IPS DF 4.7 (cell line): ENCODE results near the gene MDM1.

Experiments used
- DNase-seq: peaks from one replicate; pipeline ENCODE4 v3.0.0-alpha.2; 2013; ENCODE audit warnings: low spot score; ENCODE audit errors: extremely low read depth

The MDM1 gene

DNA sequence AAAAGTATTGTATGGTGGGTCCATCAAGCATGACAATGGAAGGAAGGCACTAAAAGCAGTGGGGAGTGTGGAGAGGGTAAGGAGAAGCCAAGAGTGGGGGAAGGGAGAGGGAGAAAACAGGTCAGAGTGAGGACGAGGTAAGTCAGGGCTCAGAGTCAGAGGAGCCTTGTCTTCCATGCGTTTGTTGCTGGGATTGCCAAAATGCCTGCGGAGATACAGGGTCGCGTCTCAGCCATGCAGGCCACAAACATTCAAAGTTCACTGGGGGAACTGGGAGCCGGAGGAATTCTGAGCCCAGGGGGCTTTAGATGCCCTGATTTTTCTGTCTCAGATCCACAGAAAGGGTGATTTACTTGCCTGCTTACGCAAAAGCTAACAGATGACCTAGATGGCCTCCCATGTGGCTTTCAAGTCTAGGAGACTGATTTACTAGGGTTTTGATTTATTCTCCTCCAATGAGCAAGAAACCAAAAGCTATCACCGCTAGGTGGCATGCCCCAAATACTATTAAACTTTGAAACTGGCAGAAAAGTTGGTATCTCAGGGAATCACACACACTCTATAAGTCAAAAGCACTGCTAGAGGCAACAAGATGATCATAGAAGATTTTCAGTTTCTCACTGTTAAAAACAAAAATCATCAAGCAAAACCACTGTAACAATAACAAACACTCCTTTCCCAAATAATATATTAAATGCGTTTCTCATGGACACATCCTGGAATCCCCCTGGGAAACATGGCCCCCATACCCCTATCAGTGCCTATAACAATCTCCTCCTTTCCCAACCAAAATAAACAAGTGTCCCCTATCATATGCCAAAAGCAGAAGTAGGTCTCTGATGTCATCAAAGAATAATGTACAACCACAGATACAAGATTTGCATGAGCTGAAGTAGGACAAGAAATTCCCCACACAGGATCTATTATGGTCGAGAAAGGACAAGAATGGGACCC is 26.6 kb upstream of the MDM1 start:
- peak; percentile 38 for DNase-seq

DNA sequence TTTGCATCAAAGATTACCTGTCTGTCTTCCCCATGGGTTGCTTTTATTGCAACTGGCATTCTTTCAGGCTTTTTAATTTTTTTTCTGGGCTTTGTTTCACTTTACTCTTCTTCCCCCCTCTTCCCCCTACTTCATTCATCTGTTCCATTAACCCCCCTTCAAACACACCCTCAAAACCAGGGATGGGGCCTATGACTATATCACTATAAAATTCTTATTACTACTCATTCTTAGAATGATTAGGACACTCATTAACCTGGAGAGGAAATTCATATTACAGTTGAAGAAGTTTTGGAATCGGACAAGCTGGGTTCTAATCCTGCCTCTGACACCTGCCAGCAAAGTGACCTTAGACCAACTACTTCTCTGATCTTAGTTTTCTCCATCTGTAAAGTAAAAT is 24.8 kb upstream of the MDM1 start:
- DNase-seq = no peak

DNA sequence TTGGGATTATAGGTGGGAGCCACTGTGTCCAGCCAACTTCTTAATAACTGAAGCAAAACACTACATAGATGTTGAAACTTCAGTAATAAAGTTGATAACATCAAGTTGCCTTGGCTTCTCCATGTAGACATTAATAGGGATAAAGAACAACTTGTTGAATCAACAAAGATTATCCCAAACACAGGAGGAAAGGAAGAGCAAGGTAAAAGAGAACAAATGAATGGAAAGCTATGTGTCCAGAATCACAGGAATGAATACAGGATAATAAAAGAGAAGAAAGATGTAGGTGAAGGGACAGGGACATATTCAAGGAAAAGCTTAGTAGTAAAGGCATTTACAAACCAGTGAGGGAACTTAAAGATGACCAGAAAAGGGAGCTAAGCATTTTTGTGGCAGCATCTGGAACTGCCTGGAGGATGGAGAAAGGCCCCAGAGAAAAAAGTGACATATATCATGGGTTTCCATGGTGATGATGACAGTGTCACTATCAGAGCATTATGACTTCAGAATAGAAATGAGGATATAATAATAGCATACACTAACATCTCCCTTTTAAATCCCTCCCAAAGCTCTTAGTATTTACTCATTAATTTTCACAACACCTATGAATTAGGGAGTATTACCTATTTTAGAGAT is 24.0 kb upstream of the MDM1 start:
- no peak for DNase-seq

DNA sequence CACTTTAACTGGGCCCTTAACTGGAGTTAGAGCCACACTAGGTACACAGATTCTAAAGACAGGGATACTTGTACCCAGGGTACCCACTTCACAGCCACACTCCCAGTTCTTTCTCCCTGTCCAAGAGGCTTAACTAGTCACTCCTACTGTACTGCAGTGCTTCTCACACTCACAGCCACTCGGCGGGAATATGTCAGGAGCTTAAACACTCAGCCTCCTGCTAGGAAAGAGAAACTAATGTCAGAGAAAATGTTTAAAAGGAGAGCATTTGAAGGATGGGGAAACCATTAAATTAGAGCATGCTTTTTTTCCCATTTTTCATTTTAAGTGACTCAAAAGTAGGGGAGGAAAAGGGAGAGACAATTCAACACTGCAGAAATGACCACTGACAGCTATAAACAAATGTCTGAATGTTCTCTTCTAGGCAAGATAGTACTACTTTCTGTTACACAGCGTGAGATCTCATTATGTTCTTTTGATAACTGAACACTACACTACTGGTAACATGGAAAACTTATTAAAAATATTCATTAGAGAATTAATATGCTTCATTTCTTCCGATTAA is 22.9 kb upstream of the MDM1 start:
- DNase-seq = no peak

DNA sequence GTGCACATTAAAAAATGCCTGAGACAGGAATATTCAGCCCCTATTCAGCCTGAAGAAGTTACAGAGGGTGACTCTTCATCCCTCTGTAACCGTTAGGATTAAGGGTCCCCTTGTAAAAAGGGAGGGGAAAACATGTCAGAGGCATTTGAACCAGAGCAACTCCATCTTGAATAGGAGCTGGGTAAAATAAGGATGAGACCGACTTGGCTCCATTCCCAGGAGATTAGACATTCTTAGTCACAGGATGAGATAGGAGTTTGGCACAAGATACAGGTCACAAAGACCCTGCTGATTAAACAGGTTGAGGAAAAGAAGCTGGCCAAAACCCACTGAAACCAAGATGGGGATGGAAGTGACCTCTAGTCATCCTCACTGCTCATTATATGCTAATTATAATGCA is 19.9 kb upstream of the MDM1 start:
- DNase-seq = no peak

DNA sequence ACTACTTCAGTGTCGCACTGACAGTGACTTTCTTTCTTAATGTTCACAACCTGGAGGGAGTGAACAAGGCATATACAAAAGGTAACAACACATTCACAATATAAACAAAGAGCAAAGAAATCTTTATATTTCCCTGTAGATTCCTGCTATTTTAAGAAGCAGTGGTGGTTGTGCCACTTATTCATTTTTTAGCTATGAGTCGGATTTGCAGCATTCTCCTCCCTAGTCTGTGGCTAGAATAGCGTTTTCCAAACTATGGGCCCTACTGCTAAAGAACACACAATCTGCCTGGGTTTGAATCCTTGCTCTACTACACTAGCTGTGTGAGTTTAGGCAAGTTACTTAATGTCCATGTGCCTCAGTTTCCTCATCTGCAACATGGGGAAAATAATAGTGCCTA is 18.6 kb upstream of the MDM1 start:
- DNase-seq = no peak

DNA sequence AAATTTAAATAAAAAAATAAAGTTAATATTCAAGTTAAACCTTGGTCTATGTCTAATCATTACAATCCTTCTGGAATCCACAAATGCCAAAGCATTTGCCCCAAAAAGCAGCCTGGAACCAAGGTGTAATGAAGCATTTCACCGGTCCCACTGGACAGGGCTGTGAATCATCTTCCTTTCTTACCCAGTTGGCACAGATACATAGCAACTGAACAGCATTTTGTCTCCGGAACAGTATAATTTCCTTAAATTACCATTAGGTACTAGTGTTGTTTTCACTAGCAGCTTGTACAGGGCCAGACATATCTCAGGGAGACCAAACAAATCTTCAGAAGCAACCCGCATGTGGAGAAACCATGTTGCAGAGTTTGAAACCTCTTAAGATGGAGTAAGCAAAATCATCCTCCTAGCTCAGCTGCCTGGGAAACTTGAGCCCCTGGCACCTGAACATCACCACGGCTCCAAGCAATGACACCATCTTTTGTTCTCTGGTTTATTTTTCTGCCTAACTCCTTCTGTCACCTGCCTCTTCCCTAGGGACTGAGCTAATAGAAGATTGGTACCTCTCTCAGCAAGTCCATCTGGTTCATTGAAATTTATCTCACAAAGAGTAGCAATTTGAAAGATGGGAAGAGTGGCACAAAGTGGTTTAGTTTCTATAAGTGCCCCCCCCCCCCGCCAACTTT is 17.9 kb upstream of the MDM1 start:
- DNase-seq = no peak

DNA sequence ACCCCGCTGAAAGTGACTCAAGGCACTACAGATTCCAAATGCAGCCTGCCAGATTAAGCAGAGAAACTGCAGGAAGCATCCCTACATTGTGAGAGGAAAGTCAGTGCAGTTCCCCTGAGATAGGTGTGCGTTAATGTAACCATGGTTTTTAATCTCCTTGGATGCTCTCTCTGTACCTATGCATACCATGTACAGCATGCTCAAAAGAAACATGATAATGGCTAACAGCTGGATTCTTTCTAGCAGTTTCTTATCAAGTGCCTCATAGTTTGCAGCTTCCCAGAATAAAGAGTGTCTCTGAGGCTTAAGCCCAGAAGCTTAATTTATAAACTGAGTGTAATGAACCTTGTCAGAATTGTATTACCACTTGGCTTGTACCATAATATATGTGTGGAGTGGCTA is 17.1 kb upstream of the MDM1 start:
- DNase-seq = no peak

DNA sequence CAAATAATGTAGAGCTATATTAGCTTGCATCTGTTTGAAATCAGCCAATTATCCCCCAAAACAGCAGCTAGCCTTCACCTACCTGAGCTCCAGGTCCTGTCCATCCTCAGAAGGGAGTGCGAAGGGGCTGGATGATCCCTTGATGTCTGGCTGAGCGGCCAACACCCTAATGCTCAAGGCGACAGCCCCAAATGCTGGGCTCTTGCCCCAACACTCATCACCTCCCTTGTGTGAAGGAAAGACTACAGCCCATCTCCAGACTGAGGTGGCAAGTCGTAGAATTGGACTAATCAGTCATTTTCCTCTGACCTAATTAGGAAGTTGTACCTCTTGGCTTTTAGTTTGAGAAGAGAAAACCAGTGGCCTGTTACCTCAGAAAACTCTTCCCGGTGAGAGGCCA is 16.3 kb upstream of the MDM1 start:
- DNase-seq = no peak

DNA sequence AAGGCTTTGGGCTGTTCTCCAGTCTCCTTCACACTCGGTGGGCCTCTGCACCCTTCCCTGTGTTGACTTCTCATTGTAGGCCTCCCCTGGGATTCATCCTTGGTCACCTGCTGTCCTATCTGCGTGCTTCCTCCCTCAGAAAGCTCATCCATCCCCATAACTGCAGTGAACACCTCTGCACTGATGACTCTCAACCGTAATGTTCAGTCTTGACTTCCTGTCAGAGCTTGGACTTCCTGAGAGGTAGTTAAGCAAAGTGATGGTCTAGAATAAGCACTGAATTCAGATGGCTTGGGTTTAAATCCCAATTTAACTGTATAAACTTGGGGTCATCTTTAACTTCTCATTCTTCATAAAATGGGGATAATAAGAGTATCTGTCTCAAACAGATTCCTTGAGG is 13.6 kb upstream of the MDM1 start:
- DNase-seq = no peak

DNA sequence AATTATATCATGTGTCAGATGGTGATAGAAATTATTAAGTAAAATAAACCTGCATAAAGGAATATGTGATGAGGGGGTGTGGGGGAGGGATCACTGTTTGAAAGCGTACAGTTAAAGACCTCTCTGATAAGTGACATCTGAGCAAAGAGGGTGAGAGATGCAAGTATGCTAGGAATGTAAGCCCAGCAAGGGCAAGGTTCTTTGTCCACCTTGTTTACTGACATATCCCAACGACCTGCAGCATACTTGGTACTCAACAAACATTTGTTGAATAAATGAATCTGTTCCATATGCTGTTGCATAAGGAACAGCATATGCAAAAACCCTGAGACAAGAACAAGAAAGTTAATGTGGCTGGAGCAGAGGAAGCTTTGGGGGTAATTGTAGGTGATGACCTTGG is 12.0 kb upstream of the MDM1 start:
- DNase-seq = no peak

DNA sequence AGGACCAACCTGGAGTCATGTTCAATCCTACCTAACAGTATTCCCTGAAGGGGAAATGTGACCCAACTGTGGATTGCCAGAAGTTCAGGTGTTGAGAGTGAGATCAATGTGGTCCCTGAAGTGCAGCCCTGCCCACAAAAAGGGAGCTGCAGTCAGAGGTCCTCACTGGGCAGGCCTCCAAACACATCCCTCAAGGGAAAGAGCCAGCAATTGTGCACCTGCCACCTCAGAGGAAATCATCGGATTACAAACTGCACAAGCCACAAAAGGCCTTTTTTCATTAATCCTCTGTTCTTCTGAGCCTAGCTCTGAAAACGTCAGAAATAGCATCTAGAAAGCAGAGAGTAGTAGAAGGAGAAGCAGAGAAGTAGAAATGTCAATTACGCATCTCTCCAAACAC is 10.8 kb upstream of the MDM1 start:
- DNase-seq = no peak

DNA sequence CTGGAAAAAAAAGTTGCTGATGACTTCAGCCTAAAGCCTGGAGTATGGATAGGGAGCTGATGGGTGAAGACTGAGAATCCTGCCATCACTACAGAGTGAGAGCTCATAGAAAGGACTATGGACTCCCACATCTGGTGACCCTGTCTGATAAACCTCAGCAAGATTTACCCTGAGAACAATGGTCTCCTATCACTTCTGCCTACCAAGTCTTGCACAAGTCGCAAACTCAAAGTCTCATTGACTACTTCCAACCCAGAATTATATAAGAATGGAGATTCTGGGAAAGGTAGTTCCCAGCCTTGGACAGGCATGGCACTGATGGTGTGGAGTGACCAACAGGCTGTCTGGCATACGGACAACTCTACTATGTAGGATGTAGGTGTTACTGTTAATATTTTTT is 9.7 kb upstream of the MDM1 start:
- DNase-seq = no peak

DNA sequence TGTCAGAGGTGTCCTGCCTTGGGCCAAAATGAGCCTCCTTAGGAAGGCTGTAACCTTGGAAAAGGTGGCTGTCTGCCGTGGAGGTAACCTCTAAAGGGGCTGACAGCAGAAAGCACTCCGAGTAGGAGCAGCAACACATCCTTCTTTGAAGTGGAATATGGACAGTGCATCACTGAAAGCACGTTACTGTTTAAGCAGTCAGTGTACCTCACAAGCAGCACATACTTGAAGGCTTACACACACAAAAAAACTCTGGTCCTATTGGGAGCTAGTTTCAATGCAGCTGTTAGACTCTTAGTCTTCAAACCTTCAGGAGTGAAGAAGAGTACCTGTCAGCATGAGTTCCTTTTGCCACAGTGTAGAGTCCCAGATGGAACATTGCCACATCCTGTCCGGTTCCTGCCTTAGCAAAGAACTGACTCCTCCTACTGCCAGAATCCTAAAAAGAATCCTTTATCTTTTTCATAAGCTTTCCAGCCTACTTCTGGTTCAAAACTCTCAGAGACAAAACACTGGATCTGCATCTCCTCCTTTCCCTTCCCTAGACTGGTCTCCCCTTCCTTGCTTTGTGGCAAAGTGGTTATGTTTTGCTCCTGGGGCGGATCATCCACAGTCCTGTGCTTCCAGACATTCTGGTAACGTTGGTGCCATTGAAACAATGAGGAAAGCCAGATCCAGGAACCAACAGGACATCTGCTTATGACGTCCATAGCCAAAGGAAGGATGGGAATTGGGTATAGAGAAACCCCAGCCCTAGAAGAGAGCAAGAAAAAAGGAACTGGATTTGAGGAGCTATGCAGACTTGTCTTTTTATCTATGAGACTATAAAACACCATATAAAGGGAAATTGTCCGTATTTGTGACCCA is 8.5 kb upstream of the MDM1 start:
- no peak for DNase-seq

DNA sequence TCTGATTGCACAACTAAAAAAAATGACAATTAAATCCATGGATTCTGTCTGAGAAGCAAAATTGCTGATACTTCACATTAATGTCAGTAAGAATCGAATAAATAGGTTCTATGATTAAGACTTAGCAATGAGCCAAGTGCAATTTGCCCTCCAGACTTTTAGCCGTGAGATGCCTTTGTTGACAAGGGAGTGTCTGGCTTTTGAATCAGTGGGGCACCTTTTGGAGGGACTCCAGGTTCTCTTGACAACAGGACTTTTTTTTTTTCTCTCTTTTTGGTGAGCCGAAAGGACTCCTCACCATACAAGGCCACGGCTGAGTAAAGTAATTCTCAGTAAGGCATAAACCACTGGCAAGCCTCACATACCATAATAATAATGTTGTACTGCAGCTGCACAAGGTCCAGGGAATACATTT is 4.7 kb upstream of the MDM1 start:
- DNase-seq = no peak

DNA sequence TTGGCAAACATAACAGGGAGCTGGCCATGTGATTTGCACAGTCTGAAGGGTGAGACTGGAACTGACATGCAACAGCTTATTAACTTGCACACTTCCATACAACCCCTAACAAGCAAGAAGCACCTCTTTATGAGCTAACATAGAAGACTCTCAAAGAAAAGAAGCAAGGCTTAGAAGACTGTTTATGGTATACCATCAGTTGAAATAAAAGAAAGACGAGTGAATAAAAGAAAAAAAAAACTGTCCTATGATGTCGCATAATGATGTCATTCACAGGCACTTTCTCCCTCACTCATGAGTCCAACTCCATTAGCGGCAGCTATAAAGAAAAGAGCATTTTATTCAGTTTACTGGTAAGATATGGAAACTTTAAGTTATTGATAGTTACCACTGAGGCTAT is 3.3 kb upstream of the MDM1 start:
- no peak for DNase-seq

DNA sequence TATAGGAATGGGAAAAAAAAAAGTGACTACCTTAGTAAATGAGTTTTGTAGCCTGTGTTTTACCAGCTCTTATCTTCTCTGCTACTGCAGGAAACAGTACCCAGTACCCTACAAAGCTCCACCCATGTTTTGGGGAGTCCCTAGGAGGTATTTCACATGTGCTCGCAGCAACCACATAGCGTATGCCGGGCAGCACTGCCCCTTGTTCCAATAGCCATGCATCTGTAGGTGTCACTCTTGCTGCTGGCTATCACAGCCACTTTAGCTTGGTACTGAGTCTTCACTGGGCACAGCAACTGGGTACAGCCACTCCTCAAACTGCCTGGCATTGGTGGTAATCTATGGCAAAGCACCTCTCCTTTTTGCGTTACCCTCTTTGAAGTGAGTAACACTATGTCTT is 2.0 kb upstream of the MDM1 start:
- no peak for DNase-seq

DNA sequence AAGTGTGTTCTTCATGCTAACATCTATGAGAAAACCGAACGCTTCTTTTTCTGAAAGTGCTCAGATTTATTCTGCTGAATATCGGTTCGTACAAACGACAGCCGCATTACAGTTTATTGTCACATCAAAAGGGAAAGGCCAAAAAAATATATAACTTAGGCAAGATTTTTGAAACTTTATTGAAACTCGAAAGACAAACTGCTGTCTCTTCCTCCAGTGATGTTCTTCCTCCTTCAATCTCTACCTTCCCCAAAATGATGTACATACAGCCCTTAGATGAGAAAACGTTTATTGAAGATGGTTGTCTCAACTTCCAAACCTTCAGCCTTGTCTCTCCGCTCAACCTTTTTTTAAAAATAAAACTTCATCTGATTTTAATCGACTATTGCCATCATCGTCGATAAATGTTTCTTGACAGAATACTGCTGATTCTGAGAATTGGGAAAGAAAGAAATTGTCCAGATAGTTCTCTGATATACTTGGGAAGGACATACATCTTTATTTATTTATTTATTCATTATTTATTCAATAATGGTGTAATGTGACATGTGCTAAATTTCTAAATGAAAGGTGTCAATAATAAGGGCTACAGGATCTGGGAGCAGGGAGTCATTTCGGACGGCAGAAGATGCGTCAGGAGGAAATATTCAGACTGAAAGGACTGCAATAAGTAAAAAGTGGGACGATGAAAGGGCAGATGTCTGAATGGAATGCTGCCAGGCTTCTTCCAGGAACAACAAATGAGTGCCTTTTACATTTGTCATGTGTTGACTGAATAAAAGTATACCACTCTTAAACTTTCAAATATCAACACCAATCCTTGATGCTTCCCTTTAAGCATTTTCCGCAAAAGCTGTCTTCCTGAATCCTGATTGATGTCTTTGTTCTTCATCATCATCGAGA is 817 bp upstream of the MDM1 start:
- no peak for DNase-seq

DNA sequence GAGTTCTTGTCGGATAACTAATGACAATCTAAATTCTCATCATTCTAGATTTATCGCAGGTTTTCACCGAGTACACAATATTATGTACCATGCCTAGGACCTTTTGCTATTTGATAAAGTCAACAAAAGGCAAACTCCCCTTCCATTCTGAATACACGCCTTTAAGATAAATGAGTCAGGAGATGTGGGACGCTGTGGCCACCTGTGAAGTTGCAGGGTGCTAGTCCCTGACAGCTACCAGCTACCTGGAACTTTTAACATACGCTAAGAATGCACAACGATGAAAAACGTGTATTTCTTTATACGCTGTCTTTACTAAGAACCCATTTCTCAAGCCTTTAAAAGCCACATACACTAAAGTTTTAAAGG is 678 bp downstream of the MDM1 start:
- DNase-seq = no peak

DNA sequence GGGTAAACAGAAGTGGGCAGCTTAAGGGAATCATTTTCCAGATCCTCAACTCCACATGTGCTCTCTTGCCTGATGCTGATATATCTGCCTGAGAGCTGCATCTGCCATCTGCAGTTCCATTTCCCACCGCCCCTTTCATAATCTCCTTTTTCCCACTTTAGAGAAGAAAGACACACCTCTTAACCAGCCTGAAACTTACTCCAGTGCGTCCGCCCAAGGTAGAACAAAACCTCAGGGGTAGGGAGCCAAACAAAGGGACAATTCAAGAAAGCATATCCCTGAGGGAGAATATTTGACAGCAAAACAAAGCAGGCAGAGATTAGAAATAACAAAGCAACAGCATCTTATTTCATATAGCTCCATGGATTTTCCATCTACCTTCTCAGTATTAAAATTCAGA is 4.3 kb downstream of the MDM1 start:
- no peak for DNase-seq
